ENCODE measurements around the gene RFNG. TPM values are rescaled to one million over a fixed set of nuclear protein-coding genes. Genes with fewer than 3 reads are reported as not detected.

RFNG gene
- total RNA-seq, 1 donor from 2014 or later, result 40.2 TPM

DNA sequence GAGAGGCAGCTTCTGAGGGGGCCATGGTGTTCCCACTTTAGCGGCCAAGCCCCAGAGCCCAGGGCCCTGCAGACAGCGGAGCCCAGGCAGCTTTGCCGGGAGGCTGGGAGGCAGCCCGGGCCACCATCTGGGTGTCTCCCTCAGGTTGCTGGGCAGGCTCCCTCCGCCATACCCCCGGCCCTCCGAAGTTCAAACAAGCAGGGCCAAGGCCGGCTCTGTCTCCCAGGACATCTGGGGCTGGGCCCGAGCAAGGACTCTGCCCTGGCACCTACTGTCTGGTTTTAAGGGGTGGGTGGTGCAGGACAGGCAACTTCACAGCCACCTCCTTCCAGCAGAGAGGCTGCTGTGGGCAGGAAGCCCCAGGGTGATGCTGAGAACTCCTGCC, 11.4 kb upstream of the RFNG start:
- no peak overlapping the region for H3K27ac ChIP-seq (ENCODE audit: low read depth, low read length)
- H3K4me1 ChIP-seq (ENCODE audit: insufficient read depth, low read length), result peaks cover 12% of the 10 kb centered on the region
- FAIRE-seq (no peak), DNase-seq (ENCODE audit: low read depth) (no peak)
- Mint-ChIP-seq H3K36me3 (ENCODE audit: low read depth, unreplicated experiment) (peaks cover 3% of the 10 kb centered on the region), H3K27me3 (ENCODE audit: low read depth, unreplicated experiment) (no peaks in the 10 kb centered on the region), H3K4me3 (ENCODE audit: unreplicated experiment) (no peak overlapping the region), H3K27ac (ENCODE audit: unreplicated experiment) (no peak overlapping the region), H3K9me3 (ENCODE audit: unreplicated experiment) (no peaks in the 10 kb centered on the region), H3K4me1 (ENCODE audit: low read depth, unreplicated experiment) (no peaks in the 10 kb centered on the region)
- H3K27me3 ChIP-seq (ENCODE audit: insufficient read depth, low read length), result no peaks in the 10 kb centered on the region
- peaks cover 2% of the 10 kb centered on the region for H3K36me3 ChIP-seq (ENCODE audit: insufficient read depth, low read length)
- H4K20me1 ChIP-seq (ENCODE audit: insufficient read depth, low read length), result peaks cover 38% of the 10 kb centered on the region
- no peak overlapping the region for H3K4me3 ChIP-seq (ENCODE audit: insufficient read depth, low read depth, low read length)
- peaks cover 30% of the 10 kb centered on the region for H3K79me2 ChIP-seq (ENCODE audit: insufficient read depth, low read length)
- H2AFZ ChIP-seq (ENCODE audit: low read depth, low read length), result no peak overlapping the region
- no peaks in the 10 kb centered on the region for H3K9me3 ChIP-seq (ENCODE audit: insufficient read depth, low read depth, low read length)
- H3K4me2 ChIP-seq (ENCODE audit: low read length), result no peak overlapping the region
- no peak overlapping the region for H3K9ac ChIP-seq (ENCODE audit: low read length)
- TF ChIP-seq, protein P1, sequence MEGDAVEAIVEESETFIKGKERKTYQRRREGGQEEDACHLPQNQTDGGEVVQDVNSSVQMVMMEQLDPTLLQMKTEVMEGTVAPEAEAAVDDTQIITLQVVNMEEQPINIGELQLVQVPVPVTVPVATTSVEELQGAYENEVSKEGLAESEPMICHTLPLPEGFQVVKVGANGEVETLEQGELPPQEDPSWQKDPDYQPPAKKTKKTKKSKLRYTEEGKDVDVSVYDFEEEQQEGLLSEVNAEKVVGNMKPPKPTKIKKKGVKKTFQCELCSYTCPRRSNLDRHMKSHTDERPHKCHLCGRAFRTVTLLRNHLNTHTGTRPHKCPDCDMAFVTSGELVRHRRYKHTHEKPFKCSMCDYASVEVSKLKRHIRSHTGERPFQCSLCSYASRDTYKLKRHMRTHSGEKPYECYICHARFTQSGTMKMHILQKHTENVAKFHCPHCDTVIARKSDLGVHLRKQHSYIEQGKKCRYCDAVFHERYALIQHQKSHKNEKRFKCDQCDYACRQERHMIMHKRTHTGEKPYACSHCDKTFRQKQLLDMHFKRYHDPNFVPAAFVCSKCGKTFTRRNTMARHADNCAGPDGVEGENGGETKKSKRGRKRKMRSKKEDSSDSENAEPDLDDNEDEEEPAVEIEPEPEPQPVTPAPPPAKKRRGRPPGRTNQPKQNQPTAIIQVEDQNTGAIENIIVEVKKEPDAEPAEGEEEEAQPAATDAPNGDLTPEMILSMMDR (IDR thresholded peaks at IDR 0.05; ENCODE audit: insufficient read depth, low read depth, low read length), result no peak
- TF ChIP-seq EZH2 (IDR thresholded peaks at IDR 0.05; ENCODE audit: insufficient read depth, low read length), result no peak

DNA sequence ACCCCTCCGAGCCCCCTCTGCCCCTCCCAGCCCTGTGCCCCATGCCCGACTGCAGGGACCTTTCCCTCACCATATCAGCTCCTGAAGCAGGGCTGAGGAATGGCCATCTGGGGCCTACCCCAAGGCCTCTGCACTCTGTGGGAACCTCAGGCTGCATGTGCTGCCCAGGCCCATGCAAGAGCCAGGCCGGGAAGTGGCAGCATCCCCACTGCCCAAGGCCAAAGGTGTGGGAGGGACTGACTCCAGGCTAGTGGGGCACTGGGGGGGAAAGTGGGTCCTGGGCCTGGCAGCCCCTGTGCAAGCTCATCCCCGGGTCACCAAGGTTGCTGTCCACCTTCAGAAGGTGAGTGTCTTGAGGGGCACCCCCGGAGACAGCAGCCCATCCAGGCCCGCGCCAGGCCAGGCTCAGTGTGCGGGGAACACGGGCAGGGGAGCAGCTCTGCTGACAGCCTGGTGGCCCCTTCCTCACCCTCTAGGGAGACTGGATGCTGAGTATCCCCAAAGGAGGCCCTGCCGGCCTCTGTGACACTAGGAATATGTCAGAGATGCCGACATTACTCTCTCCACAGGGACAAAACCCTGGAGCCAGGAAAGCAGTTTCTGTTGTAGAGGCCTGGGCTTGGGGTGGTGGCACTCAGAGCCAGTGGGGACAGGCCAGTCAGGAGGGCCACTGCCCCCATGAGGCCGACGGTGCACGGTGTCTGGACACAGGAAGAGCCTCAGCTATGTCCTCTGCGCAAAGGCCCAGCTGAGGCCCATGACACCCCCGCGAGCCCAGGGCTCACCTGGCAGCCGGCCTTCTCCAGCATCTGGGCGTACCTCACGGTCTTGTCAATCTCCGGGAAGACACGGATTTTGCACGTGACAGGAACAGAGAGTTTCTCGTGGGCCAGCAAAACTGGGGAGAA, 10.7 kb upstream of the RFNG start:
- no peaks in the 10 kb centered on the region for H3K27me3 ChIP-seq (ENCODE audit: insufficient read depth, low read length)
- FAIRE-seq (no peak), DNase-seq (ENCODE audit: low read depth) (no peak)
- peaks cover 5% of the 10 kb centered on the region for H3K36me3 ChIP-seq (ENCODE audit: insufficient read depth, low read length)
- no peaks in the 10 kb centered on the region for H3K27me3 Mint-ChIP-seq (ENCODE audit: low read depth, unreplicated experiment)
- no peak overlapping the region for H3K9ac ChIP-seq (ENCODE audit: low read length)
- H3K4me1 Mint-ChIP-seq (ENCODE audit: low read depth, unreplicated experiment), result no peaks in the 10 kb centered on the region
- no peak overlapping the region for H3K4me3 ChIP-seq (ENCODE audit: insufficient read depth, low read depth, low read length)
- no peak overlapping the region for H3K4me3 Mint-ChIP-seq (ENCODE audit: unreplicated experiment)
- H3K4me2 ChIP-seq (ENCODE audit: low read length), result no peak overlapping the region
- no peak overlapping the region for H2AFZ ChIP-seq (ENCODE audit: low read depth, low read length)
- peaks cover 30% of the 10 kb centered on the region for H3K79me2 ChIP-seq (ENCODE audit: insufficient read depth, low read length)
- TF ChIP-seq, protein P1 (IDR thresholded peaks at IDR 0.05; ENCODE audit: insufficient read depth, low read depth, low read length), result no peak
- no peak for TF ChIP-seq EZH2 (IDR thresholded peaks at IDR 0.05; ENCODE audit: insufficient read depth, low read length)
- peaks cover 3% of the 10 kb centered on the region for H3K36me3 Mint-ChIP-seq (ENCODE audit: low read depth, unreplicated experiment)
- no peaks in the 10 kb centered on the region for H3K9me3 Mint-ChIP-seq (ENCODE audit: unreplicated experiment)
- no peak overlapping the region for H3K27ac Mint-ChIP-seq (ENCODE audit: unreplicated experiment)
- peaks cover 12% of the 10 kb centered on the region for H3K4me1 ChIP-seq (ENCODE audit: insufficient read depth, low read length)
- peaks cover 44% of the 10 kb centered on the region for H4K20me1 ChIP-seq (ENCODE audit: insufficient read depth, low read length)
- no peaks in the 10 kb centered on the region for H3K9me3 ChIP-seq (ENCODE audit: insufficient read depth, low read depth, low read length)
- H3K27ac ChIP-seq (ENCODE audit: low read depth, low read length), result no peak overlapping the region
